Keratinocyte (primary cell): ENCODE measurements around the gene MRPL39. TPM values are rescaled to one million over a fixed set of nuclear protein-coding genes. Genes with fewer than 3 reads are reported as not detected.

Experiments used
- DNase-seq: peaks from one replicate; pipeline ENCODE4 v3.0.0-alpha.2; 2011; ENCODE audit warnings: low read depth, missing footprints, low spot score
- FAIRE-seq: peaks from 2 replicates; lab custom pipeline; 2011; peaks lifted over from hg19 to GRCh38; lab: Jason Lieb, UNC
- H2AFZ ChIP-seq: 2 replicates; pipeline ENCODE4 v1.6.0; 2012; ENCODE audit warnings: low read length, control low read depth, inconsistent platforms; ENCODE audit not compliant: control insufficient read depth
- H3K27ac ChIP-seq: 2 replicates; pipeline ENCODE4 v1.5.1; 2011; ENCODE audit warnings: low read length; ENCODE audit not compliant: control insufficient read depth, insufficient read depth
- H3K27me3 ChIP-seq: 3 replicates; pipeline ENCODE4 v1.6.0; 2011; ENCODE audit warnings: low read length; ENCODE audit not compliant: control insufficient read depth, insufficient read depth; ENCODE audit errors: extremely low read depth
- H3K36me3 ChIP-seq, 2 experiments: 2 replicates in 1 of 2; 3 replicates in 1 of 2; pipeline ENCODE4 v1.5.1; 2011; ENCODE audit warnings: low read length in 2 of 2, mild to moderate bottlenecking in 1 of 2; ENCODE audit not compliant: control insufficient read depth in 2 of 2, insufficient read depth in 2 of 2; ENCODE audit errors: extremely low read depth in 1 of 2
- H3K4me1 ChIP-seq: 3 replicates; pipeline ENCODE4 v1.5.1; 2011; ENCODE audit warnings: low read length; ENCODE audit not compliant: control insufficient read depth, insufficient read depth; ENCODE audit errors: extremely low read depth
- H3K4me2 ChIP-seq: 3 replicates; pipeline ENCODE4 v1.6.0; 2011; ENCODE audit warnings: low read depth, low read length; ENCODE audit not compliant: control insufficient read depth, insufficient read depth; ENCODE audit errors: extremely low read depth
- H3K4me3 ChIP-seq, 3 experiments: fragments of 200-600 bp in 1 of 3; sonication (generic) in 1 of 3; 2 replicates in 2 of 3; 3 replicates in 1 of 3; pipeline ENCODE4 v1.5.1; 2011 to 2016; ENCODE audit warnings: low read length in 3 of 3, mild to moderate bottlenecking in 3 of 3, control low read depth in 2 of 3, inconsistent platforms in 1 of 3, low read depth in 1 of 3, mixed read lengths in 1 of 3, mixed run types in 1 of 3, moderate library complexity in 1 of 3; ENCODE audit not compliant: control insufficient read depth in 2 of 3, insufficient read depth in 2 of 3; ENCODE audit errors: extremely low read depth in 1 of 3
- H3K79me2 ChIP-seq: 2 replicates; pipeline ENCODE4 v1.6.0; 2012; ENCODE audit warnings: low read length; ENCODE audit not compliant: control insufficient read depth, insufficient read depth
- H3K9ac ChIP-seq: 3 replicates; pipeline ENCODE4 v1.6.0; 2011; ENCODE audit warnings: low read length; ENCODE audit not compliant: control insufficient read depth, insufficient read depth; ENCODE audit errors: extremely low read depth
- H3K9me1 ChIP-seq: 3 replicates; pipeline ENCODE4 v1.6.0; 2011; ENCODE audit warnings: low read length; ENCODE audit not compliant: control insufficient read depth, insufficient read depth; ENCODE audit errors: extremely low read depth
- H3K9me3 ChIP-seq: 2 replicates; pipeline ENCODE4 v1.5.1; 2012; ENCODE audit warnings: low read depth, low read length; ENCODE audit not compliant: control insufficient read depth
- H4K20me1 ChIP-seq: 3 replicates; pipeline ENCODE4 v1.6.0; 2011; ENCODE audit warnings: low read length; ENCODE audit not compliant: control insufficient read depth, insufficient read depth; ENCODE audit errors: extremely low read depth
- EZH2 ChIP-seq: IDR thresholded peaks from one replicate; pipeline ENCODE4 v1.6.1; 2012; ENCODE audit warnings: inconsistent platforms, mild to moderate bottlenecking, low read length, moderate library complexity
- dilution Hi-C: fragments of 300-500 bp; cut with MboI; formaldehyde crosslinking; loops from one replicate; pipeline ENCODE4 v1.7.0; 2020; ENCODE audit warnings: low sequenced_read_pairs; ENCODE audit not compliant: extremely low pct_ligation_motif_present
- polyA plus RNA-seq, 5 experiments: library from polyadenylated mRNA; depleted of rRNA in 3 of 5; stranded (reverse) in 3 of 5; stranded (forward) in 1 of 5; unstranded in 1 of 5; fragments of >200 nt; gene quantifications; 1 replicate in 1 of 5; 2 replicates in 3 of 5; 3 replicates in 1 of 5; pipeline versions ENCODE4 v1.2.1 to v1.2.3, GENCODE V29; 2011 to 2012; ENCODE audit warnings: missing spikeins in 2 of 5, low read depth in 1 of 5, low replicate concordance in 1 of 5
- TF ChIP-seq, protein P1 (sequence below), 3 experiments: IDR thresholded peaks in 1 of 3; conservative IDR thresholded peaks in 1 of 3; optimal IDR thresholded peaks in 1 of 3; 2 replicates in 2 of 3; 3 replicates in 1 of 3; pipeline versions ENCODE3 to v1.5.1; 2011; ENCODE audit warnings: low read length in 3 of 3, mild to moderate bottlenecking in 3 of 3, moderate library complexity in 2 of 3, control low read depth in 1 of 3, inconsistent platforms in 1 of 3; ENCODE audit not compliant: insufficient read depth in 2 of 3; ENCODE audit errors: extremely low read depth in 1 of 3

Gene MRPL39
- polyA plus RNA-seq, 1 donor (not counting 4 experiments of a cell fraction or from before 2014, with no cell fraction given), result 51.4 TPM

- no peaks in the 10 kb centered on the region for H3K79me2 ChIP-seq
- no peak overlapping the region for H3K4me2 ChIP-seq
- H3K27ac ChIP-seq, result no peak overlapping the region
- H3K9me1 ChIP-seq, result no peaks in the 10 kb centered on the region
- no peak overlapping the region for H2AFZ ChIP-seq
- DNase-seq (no peak), FAIRE-seq (no peak)
- dilution Hi-C loops, result no loop called here
- no peaks in the 10 kb centered on the region for H3K4me1 ChIP-seq
- no peak overlapping the region for H3K9ac ChIP-seq
- H3K27me3 ChIP-seq, result no peaks in the 10 kb centered on the region
- H3K4me3 ChIP-seq, result no peak overlapping the region
- no peaks in the 10 kb centered on the region for H4K20me1 ChIP-seq
- H3K36me3 ChIP-seq, result peaks cover 2 to 14% of the 10 kb centered on the region in 2 experiments
- H3K9me3 ChIP-seq, result no peaks in the 10 kb centered on the region
- no peak for TF ChIP-seq EZH2
- TF ChIP-seq, protein P1, sequence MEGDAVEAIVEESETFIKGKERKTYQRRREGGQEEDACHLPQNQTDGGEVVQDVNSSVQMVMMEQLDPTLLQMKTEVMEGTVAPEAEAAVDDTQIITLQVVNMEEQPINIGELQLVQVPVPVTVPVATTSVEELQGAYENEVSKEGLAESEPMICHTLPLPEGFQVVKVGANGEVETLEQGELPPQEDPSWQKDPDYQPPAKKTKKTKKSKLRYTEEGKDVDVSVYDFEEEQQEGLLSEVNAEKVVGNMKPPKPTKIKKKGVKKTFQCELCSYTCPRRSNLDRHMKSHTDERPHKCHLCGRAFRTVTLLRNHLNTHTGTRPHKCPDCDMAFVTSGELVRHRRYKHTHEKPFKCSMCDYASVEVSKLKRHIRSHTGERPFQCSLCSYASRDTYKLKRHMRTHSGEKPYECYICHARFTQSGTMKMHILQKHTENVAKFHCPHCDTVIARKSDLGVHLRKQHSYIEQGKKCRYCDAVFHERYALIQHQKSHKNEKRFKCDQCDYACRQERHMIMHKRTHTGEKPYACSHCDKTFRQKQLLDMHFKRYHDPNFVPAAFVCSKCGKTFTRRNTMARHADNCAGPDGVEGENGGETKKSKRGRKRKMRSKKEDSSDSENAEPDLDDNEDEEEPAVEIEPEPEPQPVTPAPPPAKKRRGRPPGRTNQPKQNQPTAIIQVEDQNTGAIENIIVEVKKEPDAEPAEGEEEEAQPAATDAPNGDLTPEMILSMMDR (optimal IDR thresholded peaks at IDR 0.05 in 1 of 3, IDR thresholded peaks at IDR 0.05 in 1 of 3, conservative IDR thresholded peaks at IDR 0.05 in 1 of 3; ENCODE audit: extremely low read depth in 1 of 3, insufficient read depth in 2 of 3, low read length in 3 of 3), result no peak
Measured at GRCh38 chr21:25586791-25587190, 20.5 kb downstream of the MRPL39 start.

DNA sequence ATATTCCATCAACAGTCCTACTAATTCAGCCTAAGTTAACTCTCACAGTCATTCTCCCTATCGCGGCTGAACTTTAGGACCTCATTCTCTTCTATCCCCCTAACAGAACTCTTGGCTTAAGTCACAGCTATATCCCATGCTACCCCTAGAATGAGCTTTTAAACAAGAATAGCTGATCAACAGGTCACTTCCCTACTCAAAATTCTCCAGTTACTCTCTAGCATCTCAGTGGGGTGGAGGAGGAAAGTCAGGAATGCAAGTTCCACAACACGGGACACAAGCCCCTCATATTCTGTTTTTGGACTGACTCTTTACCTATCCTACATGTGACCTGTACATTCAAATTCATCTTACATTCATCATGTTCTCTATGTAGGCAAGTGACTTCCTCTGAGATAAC lies 21.0 kb downstream of the MRPL39 start:
- TF ChIP-seq, protein P1 (optimal IDR thresholded peaks at IDR 0.05 in 1 of 3, IDR thresholded peaks at IDR 0.05 in 1 of 3, conservative IDR thresholded peaks at IDR 0.05 in 1 of 3; ENCODE audit: extremely low read depth in 1 of 3, insufficient read depth in 2 of 3, low read length in 3 of 3), result no peak
- no peak for TF ChIP-seq EZH2
- Histone ChIP-seq H3K9me1 (no peaks in the 10 kb centered on the region), H3K27ac (no peak overlapping the region), H3K27me3 (no peaks in the 10 kb centered on the region), H3K4me1 (no peaks in the 10 kb centered on the region), H3K9ac (no peak overlapping the region), H3K4me2 (no peak overlapping the region), H3K4me3 (no peak overlapping the region), H3K9me3 (no peaks in the 10 kb centered on the region), H4K20me1 (no peaks in the 10 kb centered on the region), H2AFZ (no peak overlapping the region), H3K79me2 (no peaks in the 10 kb centered on the region), H3K36me3 (peaks cover 3 to 11% of the 10 kb centered on the region in 2 experiments)
- FAIRE-seq (no peak), DNase-seq (no peak)
- dilution Hi-C loops, result no loop called here
